Stimulated activated naive B cell treated with anti-CD40 and anti-IgM and Interleukin-4, amounts not matched to agents 10 μg/mL and 1 μg/mL and 100 μg/mL, for 72 hours (primary cell): ENCODE measurements around the gene PUSL1.

Source experiments
- ATAC-seq, 2 donors: fragments of 150-1000 bp; cut with Tn5 transposase; replicated peaks; 2 replicates each; pipeline ENCODE4 v1.10.0; 2021; ENCODE audit warnings: moderate library complexity in 1 of 2
- DNase-seq: peaks from one replicate; pipeline ENCODE4 v3.0.0; 2021
- H3K27ac Mint-ChIP-seq: one replicate; pipeline ENCODE4 v1.8.0; 2022; ENCODE audit warnings: mild to moderate bottlenecking, mixed read lengths
- H3K27me3 Mint-ChIP-seq, 2 donors: one replicate each; pipeline ENCODE4 v1.8.0; 2022; ENCODE audit warnings: mixed read lengths in 2 of 2
- H3K36me3 Mint-ChIP-seq, 2 donors: one replicate each; pipeline ENCODE4 v1.8.0; 2022; ENCODE audit warnings: mixed read lengths in 2 of 2, mild to moderate bottlenecking in 1 of 2
- H3K4me1 Mint-ChIP-seq, 2 donors: one replicate each; pipeline ENCODE4 v1.8.0; 2022; ENCODE audit warnings: mixed read lengths in 2 of 2, mild to moderate bottlenecking in 1 of 2
- H3K4me3 Mint-ChIP-seq, 2 donors: one replicate each; pipeline ENCODE4 v1.8.0; 2022; ENCODE audit warnings: mild to moderate bottlenecking in 2 of 2, mixed read lengths in 2 of 2, moderate library complexity in 1 of 2
- H3K9me3 Mint-ChIP-seq, 2 donors: one replicate each; pipeline ENCODE4 v1.8.0; 2022; ENCODE audit warnings: mixed read lengths in 2 of 2, mild to moderate bottlenecking in 1 of 2

Gene PUSL1

GRCh38 chr1:1305300-1306069 is 2.9 kb upstream of the PUSL1 start:
- DNase-seq = peak; percentile 43
- Mint-ChIP-seq H3K36me3 (peaks cover 1 to 2% of the 10 kb centered on the region in 2 donors), H3K27me3 (no peaks in the 10 kb centered on the region), H3K4me1 (peaks cover 31 to 41% of the 10 kb centered on the region in 2 donors), H3K27ac (peak overlapping the region; percentile 86), H3K9me3 (no peaks in the 10 kb centered on the region), H3K4me3 (peak overlapping the region; percentile 82 to 89)
- peak; percentile 26 to 28 for ATAC-seq

- peak overlapping the region; percentile 86 for H3K27ac Mint-ChIP-seq
- ATAC-seq = no peak
- H3K36me3 Mint-ChIP-seq = peaks cover 1 to 5% of the 10 kb centered on the region in 2 donors
- H3K4me3 Mint-ChIP-seq = peak overlapping the region; percentile 82 to 89
- H3K9me3 Mint-ChIP-seq = no peaks in the 10 kb centered on the region
- H3K4me1 Mint-ChIP-seq = peaks cover 32 to 45% of the 10 kb centered on the region in 2 donors
- H3K27me3 Mint-ChIP-seq = no peaks in the 10 kb centered on the region
- DNase-seq = no peak
These were observed 2.2 kb upstream of the PUSL1 start for GRCh38 chr1:1306070-1306660.

- H3K4me3 Mint-ChIP-seq = peak overlapping the region; percentile 82 to 89
- peaks cover 32 to 45% of the 10 kb centered on the region in 2 donors for H3K4me1 Mint-ChIP-seq
- no peak for ATAC-seq
- peak overlapping the region; percentile 67 for H3K27ac Mint-ChIP-seq
- no peaks in the 10 kb centered on the region for H3K27me3 Mint-ChIP-seq
- no peak for DNase-seq
- peaks cover 1 to 5% of the 10 kb centered on the region in 2 donors for H3K36me3 Mint-ChIP-seq
- no peaks in the 10 kb centered on the region for H3K9me3 Mint-ChIP-seq
These were observed 1.6 kb upstream of the PUSL1 start for GRCh38 chr1:1306661-1307260.

- Mint-ChIP-seq H3K36me3 (peaks cover 0 to 5% of the 10 kb centered on the region in 2 donors), H3K4me1 (peaks cover 32 to 45% of the 10 kb centered on the region in 2 donors), H3K27me3 (no peaks in the 10 kb centered on the region), H3K27ac (peak overlapping the region; percentile 73), H3K4me3 (peak overlapping the region; percentile 82 to 89), H3K9me3 (no peaks in the 10 kb centered on the region)
- ATAC-seq (peak; percentile 1 to 3), DNase-seq (peak; percentile 27)
These were observed 1.0 kb upstream of the PUSL1 start for GRCh38 chr1:1307261-1307922.

DNA sequence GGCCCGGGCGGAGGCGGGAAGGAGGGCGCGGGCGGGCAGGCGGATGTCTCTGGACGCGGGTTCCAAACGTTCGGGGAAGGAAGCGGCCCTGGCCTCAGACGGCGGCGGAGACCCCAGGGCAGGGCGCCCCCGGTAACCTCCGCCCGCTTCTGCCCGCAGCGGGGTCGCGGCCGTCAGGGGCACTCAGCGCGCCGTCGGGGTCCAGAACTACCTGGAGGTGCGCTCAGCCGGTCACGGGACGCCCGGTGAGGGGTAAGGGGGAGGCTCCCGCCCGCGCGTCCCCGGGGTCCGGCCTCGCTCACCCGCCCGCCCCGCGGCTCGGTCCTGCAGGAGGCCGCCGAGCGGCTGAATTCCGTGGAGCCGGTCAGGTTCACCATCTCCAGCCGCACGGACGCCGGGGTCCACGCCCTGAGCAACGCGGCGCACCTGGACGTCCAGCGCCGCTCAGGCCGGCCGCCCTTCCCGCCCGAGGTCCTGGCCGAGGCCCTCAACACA is 406 bp downstream of the PUSL1 start:
- no peak for DNase-seq
- no peak for ATAC-seq
- H3K4me1 Mint-ChIP-seq = peaks cover 29 to 45% of the 10 kb centered on the region in 2 donors
- peak overlapping the region; percentile 85 to 89 for H3K4me3 Mint-ChIP-seq
- no peaks in the 10 kb centered on the region for H3K9me3 Mint-ChIP-seq
- H3K36me3 Mint-ChIP-seq = peaks cover 9 to 13% of the 10 kb centered on the region in 2 donors
- H3K27me3 Mint-ChIP-seq = no peaks in the 10 kb centered on the region
- peak overlapping the region; percentile 92 for H3K27ac Mint-ChIP-seq

- peak overlapping the region; percentile 82 for H3K27ac Mint-ChIP-seq
These were observed 1.1 kb downstream of the PUSL1 start for GRCh38 chr1:1309251-1310108.

GRCh38 chr1:1310109-1310385 is 1.6 kb downstream of the PUSL1 start:
- peaks cover 12 to 21% of the 10 kb centered on the region in 2 donors for H3K36me3 Mint-ChIP-seq
- no peaks in the 10 kb centered on the region for H3K27me3 Mint-ChIP-seq
- H3K4me1 Mint-ChIP-seq = peaks cover 24 to 38% of the 10 kb centered on the region in 2 donors
- ATAC-seq (no peak), DNase-seq (no peak)
- H3K9me3 Mint-ChIP-seq = no peaks in the 10 kb centered on the region
- peak overlapping the region; percentile 85 to 89 for H3K4me3 Mint-ChIP-seq
- H3K27ac Mint-ChIP-seq = peak overlapping the region; percentile 31

More at GRCh38 chr1:1309251-1310108, 1.1 kb downstream of the PUSL1 start:
- DNase-seq (no peak), ATAC-seq (no peak)
- peaks cover 9 to 16% of the 10 kb centered on the region in 2 donors for H3K36me3 Mint-ChIP-seq
- H3K27me3 Mint-ChIP-seq = no peaks in the 10 kb centered on the region
- peaks cover 26 to 43% of the 10 kb centered on the region in 2 donors for H3K4me1 Mint-ChIP-seq
- peak overlapping the region; percentile 85 to 89 for H3K4me3 Mint-ChIP-seq
- H3K9me3 Mint-ChIP-seq = no peaks in the 10 kb centered on the region

- H3K4me1 Mint-ChIP-seq = peaks cover 23 to 32% of the 10 kb centered on the region in 2 donors
- DNase-seq (no peak), ATAC-seq (no peak)
- peak overlapping the region; percentile 13 to 89 for H3K4me3 Mint-ChIP-seq
- H3K27ac Mint-ChIP-seq = no peak overlapping the region
- no peaks in the 10 kb centered on the region for H3K9me3 Mint-ChIP-seq
- peaks cover 14 to 22% of the 10 kb centered on the region in 2 donors for H3K36me3 Mint-ChIP-seq
- no peaks in the 10 kb centered on the region for H3K27me3 Mint-ChIP-seq
These were observed 2.2 kb downstream of the PUSL1 start for GRCh38 chr1:1310476-1311053.

GRCh38 chr1:1311107-1312104 is 3.0 kb downstream of the PUSL1 start:
- Mint-ChIP-seq H3K4me3 (no peak overlapping the region), H3K9me3 (no peaks in the 10 kb centered on the region), H3K27me3 (no peaks in the 10 kb centered on the region), H3K27ac (peak overlapping the region; percentile 47), H3K36me3 (peaks cover 18 to 28% of the 10 kb centered on the region in 2 donors), H3K4me1 (peaks cover 16 to 24% of the 10 kb centered on the region in 2 donors)
- ATAC-seq (no peak), DNase-seq (no peak)

DNA sequence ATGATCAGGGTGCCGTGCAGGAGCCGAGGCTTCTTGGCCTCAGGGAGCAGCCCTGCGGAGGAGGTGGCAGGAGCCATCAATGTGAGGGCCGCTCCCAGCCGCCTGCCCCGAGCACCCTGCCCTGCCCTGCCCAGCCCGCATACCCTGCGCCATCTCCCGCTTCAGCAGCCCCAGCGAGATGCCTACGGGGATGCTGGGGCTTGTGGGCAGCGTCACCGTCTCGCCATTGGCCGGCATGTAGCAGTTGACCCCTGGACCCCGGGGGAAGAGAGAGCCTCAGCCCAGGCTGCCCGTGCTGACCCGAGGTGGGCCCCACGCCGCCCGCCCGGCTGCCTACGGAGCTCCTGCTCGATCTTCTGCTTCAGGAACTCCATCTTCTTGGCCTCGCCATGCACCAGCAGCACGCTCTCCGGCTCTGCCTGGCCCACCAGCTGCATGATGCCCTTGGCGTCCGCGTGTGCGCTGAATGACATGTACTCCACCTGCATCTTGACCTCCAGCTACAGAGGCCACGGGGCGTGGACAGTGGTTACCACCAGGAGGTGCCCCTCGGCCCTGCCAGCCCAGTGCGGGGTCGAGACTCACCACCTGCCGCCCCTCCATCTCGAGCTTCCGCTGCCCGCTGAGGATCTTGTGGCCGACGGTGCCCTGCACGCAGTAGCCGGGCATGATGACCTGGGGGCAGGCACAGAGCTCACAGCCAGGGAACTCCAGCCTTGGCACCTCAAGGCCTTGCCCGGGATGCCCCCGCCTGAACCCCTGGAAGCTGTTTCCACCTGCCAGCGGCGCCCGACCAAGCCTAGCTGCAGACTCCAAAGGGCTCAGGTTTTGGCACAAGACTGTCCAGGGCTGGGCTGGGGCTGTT is 4.3 kb downstream of the PUSL1 start:
- ATAC-seq (no peak), DNase-seq (no peak)
- Mint-ChIP-seq H3K4me1 (peaks cover 7 to 14% of the 10 kb centered on the region in 2 donors), H3K4me3 (no peak overlapping the region), H3K27ac (no peak overlapping the region), H3K27me3 (no peaks in the 10 kb centered on the region), H3K9me3 (no peaks in the 10 kb centered on the region), H3K36me3 (peaks cover 23 to 32% of the 10 kb centered on the region in 2 donors)

- ATAC-seq (no peak), DNase-seq (no peak)
- Mint-ChIP-seq H3K27ac (peak overlapping the region; percentile 44), H3K4me3 (no peak overlapping the region), H3K36me3 (peaks cover 23 to 36% of the 10 kb centered on the region in 2 donors), H3K4me1 (peaks cover 7 to 16% of the 10 kb centered on the region in 2 donors), H3K9me3 (no peaks in the 10 kb centered on the region), H3K27me3 (no peaks in the 10 kb centered on the region)
These were observed 5.3 kb downstream of the PUSL1 start for GRCh38 chr1:1313500-1314236.
